HUES64 (cell line): ENCODE results near the gene CNTNAP2.
A peak's percentile ranks its signal among the peaks of the same experiment; 100 is the strongest.

Source experiments
- H3K27ac ChIP-seq: 2 replicates; pipeline ENCODE4 v1.7.0; 2013; ENCODE audit warnings: low read depth, low read length, inconsistent platforms
- H3K27me3 ChIP-seq: 2 replicates; pipeline ENCODE4 v1.6.1; 2013; ENCODE audit warnings: mild to moderate bottlenecking, low read length; ENCODE audit not compliant: insufficient read depth
- H3K36me3 ChIP-seq: 2 replicates; pipeline ENCODE4 v1.6.1; 2013; ENCODE audit warnings: mild to moderate bottlenecking, low read length; ENCODE audit not compliant: insufficient read depth
- H3K4me1 ChIP-seq: 2 replicates; pipeline ENCODE4 v1.6.1; 2013; ENCODE audit warnings: mild to moderate bottlenecking, low read length, moderate library complexity; ENCODE audit not compliant: insufficient read depth
- H3K4me3 ChIP-seq: 2 replicates; pipeline ENCODE4 v1.5.1; 2013; ENCODE audit warnings: mild to moderate bottlenecking, low read length, moderate library complexity
- H3K9ac ChIP-seq: 2 replicates; pipeline ENCODE4 v1.6.1; 2013; ENCODE audit warnings: mild to moderate bottlenecking, low read depth, low read length
- H3K9me3 ChIP-seq: 2 replicates; pipeline ENCODE4 v1.6.1; 2013; ENCODE audit warnings: low read depth, low read length; ENCODE audit not compliant: insufficient read depth
- WGBS: fragments of 150-250, 120-280 bp; methylation state at CpG from one replicate; pipeline ENCODE4 v1.1.7; 2013; ENCODE audit warnings: missing lambda C conversion rate; 5-methylcytosine and 5-hydroxymethylcytosine counted together

The CNTNAP2 gene

DNA sequence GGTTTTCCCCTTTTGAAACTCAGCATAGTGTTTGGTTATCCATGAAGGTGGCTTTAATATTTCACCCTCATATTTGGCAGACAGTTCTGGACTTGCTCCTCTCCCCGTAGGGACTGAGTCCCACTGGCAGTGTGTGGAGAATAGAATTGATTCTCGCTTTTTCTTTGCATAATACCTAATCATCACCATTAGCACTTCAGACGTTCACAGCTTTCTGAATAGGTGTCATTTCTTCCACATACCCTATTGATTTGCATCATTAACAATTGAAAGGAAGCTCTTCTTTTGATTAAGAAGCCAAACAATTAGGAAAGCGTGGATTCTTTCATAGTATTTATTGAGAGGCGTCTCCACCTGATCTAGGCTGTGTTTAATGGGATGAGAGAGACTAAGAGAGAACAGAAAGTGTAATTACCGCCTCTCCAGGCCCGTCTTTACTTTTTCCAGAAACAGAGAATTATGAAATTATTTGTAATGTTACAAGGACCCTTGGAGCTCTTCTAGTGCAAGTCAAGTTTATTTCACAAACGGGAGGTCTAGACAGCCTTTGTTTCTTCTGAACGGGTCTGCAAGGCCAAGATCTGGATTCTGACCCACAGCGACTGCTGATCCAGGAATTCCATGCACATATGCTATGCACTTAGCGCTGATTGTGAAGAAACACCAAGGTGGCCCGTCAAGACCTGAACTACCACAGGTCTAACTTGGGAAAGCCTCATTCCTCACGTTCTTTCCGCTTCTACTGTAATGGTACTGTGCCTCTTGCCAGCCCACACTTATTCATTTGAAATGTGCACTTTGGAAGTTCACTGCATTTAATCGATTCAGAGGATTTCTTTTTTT, 2224.1 kb downstream of the CNTNAP2 start:
- Histone ChIP-seq H3K4me3 (peak overlapping the region; percentile 67), H3K9me3 (no peaks in the 10 kb centered on the region), H3K4me1 (peaks cover 72% of the 10 kb centered on the region), H3K9ac (peak overlapping the region; percentile 90; the same call in 1 of the 2 replicates), H3K36me3 (peaks cover 40% of the 10 kb centered on the region; the same call in 1 of the 2 replicates), H3K27ac (peak overlapping the region; percentile 89), H3K27me3 (no peaks in the 10 kb centered on the region; the same call in 1 of the 2 replicates)
- 5% methylated on average over 12 of the region's 15 CpGs for WGBS

DNA sequence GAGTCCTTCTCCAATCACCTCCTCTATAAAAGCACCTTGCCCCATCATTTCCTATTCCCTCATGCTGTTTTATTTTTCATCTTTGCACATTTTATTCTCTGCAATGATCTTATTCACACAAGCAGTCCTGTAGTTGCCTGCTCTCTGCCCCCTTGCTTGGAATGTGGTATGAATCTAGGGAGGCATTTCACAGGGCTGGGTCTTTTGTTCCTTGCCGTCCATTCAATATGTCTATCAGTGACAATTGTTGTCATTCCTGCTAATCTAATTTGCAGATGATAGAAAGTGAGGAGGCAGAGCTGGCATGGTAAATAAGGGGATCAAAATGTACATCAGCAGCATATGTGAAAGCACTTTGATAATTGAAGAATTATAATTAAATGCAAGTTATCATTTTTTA, 2227.8 kb downstream of the CNTNAP2 start:
- H3K9ac ChIP-seq: 0 out of 2 replicates have a peak overlapping the region, but pooled peaks have one; percentile 8
- no peaks in the 10 kb centered on the region for H3K27me3 ChIP-seq
- 60% methylated on average over 1 of the region's 1 CpG for WGBS
- peaks cover 50% of the 10 kb centered on the region for H3K4me1 ChIP-seq
- peaks cover 66% of the 10 kb centered on the region; the same call in 1 of the 2 replicates for H3K36me3 ChIP-seq
- no peaks in the 10 kb centered on the region for H3K9me3 ChIP-seq
- no peak overlapping the region; the same call in 1 of the 2 replicates for H3K4me3 ChIP-seq
- H3K27ac ChIP-seq: no peak overlapping the region

DNA sequence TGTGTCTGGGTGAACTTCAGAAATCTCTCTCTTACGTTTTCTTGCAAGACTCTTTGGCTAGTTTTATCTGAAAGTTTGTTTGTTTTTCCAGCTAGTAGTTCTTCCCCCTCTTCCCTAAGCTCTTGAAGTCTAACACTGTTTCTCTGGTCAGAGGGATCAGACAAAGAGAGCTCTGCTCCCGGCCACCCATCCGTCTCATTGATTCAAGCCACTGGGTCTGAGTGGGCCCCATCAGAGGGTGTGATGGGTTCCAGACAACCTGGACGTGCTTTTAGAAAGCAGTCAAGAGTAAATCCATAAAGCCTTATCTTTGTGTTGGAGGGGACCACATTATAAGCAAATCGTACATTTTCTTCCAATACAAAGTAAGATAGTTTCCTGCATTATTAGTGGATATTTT, 2231.4 kb downstream of the CNTNAP2 start:
- Histone ChIP-seq H3K4me3 (no peak overlapping the region), H3K4me1 (peaks cover 27% of the 10 kb centered on the region), H3K9ac (no peak overlapping the region), H3K9me3 (no peaks in the 10 kb centered on the region), H3K27ac (no peak overlapping the region), H3K36me3 (peaks cover 64% of the 10 kb centered on the region), H3K27me3 (no peaks in the 10 kb centered on the region)
- WGBS: 78% methylated on average over 4 of the region's 5 CpGs

DNA sequence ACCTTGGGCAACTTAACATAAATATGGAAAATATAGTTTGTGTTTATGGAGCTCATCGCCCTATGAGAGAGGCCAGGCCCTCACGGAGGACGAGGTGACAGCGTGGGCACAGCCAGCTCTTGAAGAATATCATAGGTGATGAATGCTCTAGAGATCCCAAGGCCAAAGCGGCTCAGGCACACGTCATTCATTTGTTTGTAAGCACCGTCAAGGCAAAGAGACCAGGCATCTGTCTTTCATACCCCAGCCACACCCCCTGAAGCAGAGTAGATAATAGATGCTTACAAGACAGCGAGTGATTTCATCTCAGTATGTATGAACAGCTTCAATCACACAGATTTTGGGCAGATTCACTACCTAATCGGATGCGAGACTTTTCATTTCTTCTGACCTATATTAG, 2231.9 kb downstream of the CNTNAP2 start:
- Histone ChIP-seq H3K4me1 (peaks cover 22% of the 10 kb centered on the region; the same call in 1 of the 2 replicates), H3K27me3 (no peaks in the 10 kb centered on the region), H3K4me3 (no peak overlapping the region), H3K36me3 (peaks cover 64% of the 10 kb centered on the region), H3K27ac (no peak overlapping the region), H3K9me3 (no peaks in the 10 kb centered on the region), H3K9ac (no peak overlapping the region)
- 84% methylated on average over 10 of the region's 10 CpGs for WGBS

DNA sequence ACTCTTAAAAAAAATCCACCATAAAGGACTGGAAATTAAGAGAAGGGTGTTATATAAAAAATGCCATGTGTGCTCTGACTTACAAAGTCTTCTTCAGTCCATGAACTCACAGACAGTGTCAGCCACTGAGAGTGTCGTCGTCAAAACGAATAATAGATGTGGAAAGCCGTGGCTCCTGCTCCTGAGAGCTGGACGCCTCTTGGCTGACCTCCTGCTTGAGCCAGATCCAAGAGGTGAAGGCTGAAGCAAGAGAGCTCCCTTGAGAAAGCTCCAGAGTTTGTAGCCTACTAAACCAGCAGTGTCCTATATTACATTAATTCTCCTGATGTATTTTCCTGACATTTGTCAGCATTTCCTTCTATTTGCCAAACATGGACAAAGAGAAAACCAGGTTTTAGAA, 2239.7 kb downstream of the CNTNAP2 start:
- no peaks in the 10 kb centered on the region for H3K27me3 ChIP-seq
- WGBS: 80% methylated on average over 5 of the region's 5 CpGs
- peaks cover 57% of the 10 kb centered on the region; the same call in 1 of the 2 replicates for H3K36me3 ChIP-seq
- no peak overlapping the region for H3K4me3 ChIP-seq
- H3K27ac ChIP-seq: no peak overlapping the region
- H3K9ac ChIP-seq: no peak overlapping the region
- peaks cover 8% of the 10 kb centered on the region for H3K4me1 ChIP-seq
- H3K9me3 ChIP-seq: no peaks in the 10 kb centered on the region

DNA sequence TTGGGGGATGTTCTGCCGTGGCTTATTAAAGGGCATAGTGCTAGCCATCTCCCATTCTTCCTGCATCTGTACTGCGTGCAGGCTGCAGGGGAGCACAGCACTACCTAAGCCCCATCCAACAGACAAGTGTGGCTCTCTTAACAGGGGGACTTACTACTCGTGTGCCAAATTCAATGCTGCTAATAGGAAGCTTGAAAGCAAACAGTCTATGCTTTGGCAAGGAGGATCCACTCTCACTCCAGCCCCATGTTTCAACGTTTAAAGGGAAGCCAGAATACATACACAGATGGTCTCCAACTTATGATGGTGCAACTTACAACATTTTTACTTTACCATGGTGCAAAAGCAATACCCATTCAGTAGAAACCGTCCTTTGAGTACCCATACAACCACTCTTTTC, 2245.9 kb downstream of the CNTNAP2 start:
- Histone ChIP-seq H3K27ac (no peak overlapping the region), H3K27me3 (no peaks in the 10 kb centered on the region), H3K4me3 (no peak overlapping the region), H3K9ac (no peak overlapping the region), H3K36me3 (peaks cover 57% of the 10 kb centered on the region; the same call in 1 of the 2 replicates), H3K9me3 (no peaks in the 10 kb centered on the region), H3K4me1 (peaks cover 8% of the 10 kb centered on the region)
- 97% methylated on average over 5 of the region's 5 CpGs for WGBS

DNA sequence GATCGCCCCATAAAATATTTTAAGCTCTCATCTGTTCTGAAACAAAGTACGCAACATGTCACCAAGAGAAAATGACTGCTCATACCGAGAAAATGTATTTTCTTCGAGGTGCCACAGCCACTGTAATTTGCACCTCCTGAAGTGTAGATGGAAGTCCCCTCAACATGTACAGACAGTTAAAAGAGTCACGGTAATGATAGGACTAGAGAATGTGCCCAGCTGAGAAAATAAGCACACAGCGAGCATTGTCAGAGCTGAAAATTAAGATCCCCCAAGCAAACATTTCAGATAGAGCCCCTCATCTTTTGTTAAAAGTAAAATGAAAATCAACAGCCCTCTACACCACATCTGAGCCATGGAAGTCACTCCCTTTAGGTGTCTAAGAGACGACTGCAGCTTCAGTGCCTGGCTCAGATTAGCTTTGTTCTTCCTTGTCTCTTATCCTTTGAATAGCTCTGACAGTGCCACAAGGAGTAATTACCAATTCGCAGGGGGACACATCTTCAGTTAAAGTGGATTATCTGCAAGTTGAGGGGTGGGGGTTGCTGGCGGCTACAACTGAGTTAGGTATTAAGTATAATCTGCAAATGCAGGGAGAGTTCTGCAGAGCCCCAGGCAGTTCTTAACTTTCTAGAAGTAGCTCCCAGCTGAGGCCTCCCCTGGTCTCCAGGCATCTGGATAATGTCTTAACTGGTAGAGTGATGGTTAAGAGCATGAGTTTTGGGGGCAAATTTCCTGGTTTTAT, 2251.3 kb downstream of the CNTNAP2 start:
- H3K4me1 ChIP-seq: no peaks in the 10 kb centered on the region
- H3K9ac ChIP-seq: no peak overlapping the region
- no peaks in the 10 kb centered on the region for H3K27me3 ChIP-seq
- H3K36me3 ChIP-seq: peaks cover 64% of the 10 kb centered on the region; the same call in 1 of the 2 replicates
- H3K4me3 ChIP-seq: no peak overlapping the region
- WGBS: 85% methylated on average over 9 of the region's 9 CpGs
- H3K27ac ChIP-seq: no peak overlapping the region
- H3K9me3 ChIP-seq: no peaks in the 10 kb centered on the region

DNA sequence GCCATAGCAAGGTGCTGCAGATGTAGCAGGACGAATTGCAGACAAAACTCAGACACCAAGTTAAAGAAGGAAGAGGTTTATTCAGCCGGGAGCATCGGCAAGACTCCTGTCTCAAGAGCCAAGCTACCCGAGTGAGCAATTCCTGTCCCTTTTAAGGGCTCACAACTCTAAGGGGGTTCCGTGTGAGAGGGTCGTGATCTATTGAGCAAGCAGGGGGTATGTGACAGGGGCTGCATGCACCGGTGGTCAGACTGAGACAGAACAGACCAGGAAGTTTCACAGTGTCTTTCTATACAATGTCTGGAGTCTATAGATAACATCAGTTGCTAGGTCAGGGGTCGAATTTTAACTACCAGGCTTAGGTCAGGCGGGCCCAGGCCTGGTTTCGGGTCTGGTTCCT, 2252.0 kb downstream of the CNTNAP2 start:
- H3K4me3 ChIP-seq: no peak overlapping the region
- H3K9ac ChIP-seq: no peak overlapping the region
- 84% methylated on average over 10 of the region's 10 CpGs for WGBS
- no peaks in the 10 kb centered on the region for H3K27me3 ChIP-seq
- H3K4me1 ChIP-seq: no peaks in the 10 kb centered on the region
- peaks cover 64% of the 10 kb centered on the region; the same call in 1 of the 2 replicates for H3K36me3 ChIP-seq
- H3K9me3 ChIP-seq: no peaks in the 10 kb centered on the region
- H3K27ac ChIP-seq: no peak overlapping the region

DNA sequence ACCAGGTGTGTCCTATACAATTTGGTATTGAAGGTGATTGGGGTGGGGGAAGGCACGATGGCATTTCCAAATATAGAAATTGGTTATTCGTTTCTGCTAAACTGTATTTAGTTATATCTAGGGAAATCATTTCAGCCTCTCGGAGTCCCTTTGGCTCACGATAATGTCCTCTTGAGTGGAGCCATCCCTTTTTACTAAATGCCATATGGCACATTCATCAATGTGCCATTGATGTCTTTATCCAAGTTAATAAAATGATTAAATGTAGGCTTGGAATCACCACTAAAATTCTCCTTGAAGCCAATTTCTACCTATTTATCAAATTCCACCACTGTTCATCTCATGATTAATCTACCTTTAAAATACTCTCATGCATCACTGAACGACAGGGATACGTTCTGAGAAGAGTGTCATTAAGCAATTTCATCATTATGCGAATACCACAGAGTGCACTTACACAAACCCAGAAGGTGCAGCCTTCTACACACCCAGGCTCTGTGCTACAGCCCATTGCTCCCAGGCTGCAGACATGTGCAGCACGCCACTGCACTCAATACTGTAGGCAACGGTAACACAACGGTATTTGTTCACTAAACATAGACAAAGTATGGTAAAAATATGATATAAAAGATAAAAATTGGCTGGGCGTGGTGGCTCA, 2254.8 kb downstream of the CNTNAP2 start:
- H3K4me3 ChIP-seq: no peak overlapping the region
- WGBS: 88% methylated on average over 10 of the region's 11 CpGs
- peaks cover 4% of the 10 kb centered on the region; the same call in 1 of the 2 replicates for H3K4me1 ChIP-seq
- H3K9me3 ChIP-seq: no peaks in the 10 kb centered on the region
- no peak overlapping the region for H3K27ac ChIP-seq
- no peaks in the 10 kb centered on the region for H3K27me3 ChIP-seq
- no peak overlapping the region for H3K9ac ChIP-seq
- H3K36me3 ChIP-seq: peaks cover 58% of the 10 kb centered on the region; the same call in 1 of the 2 replicates

DNA sequence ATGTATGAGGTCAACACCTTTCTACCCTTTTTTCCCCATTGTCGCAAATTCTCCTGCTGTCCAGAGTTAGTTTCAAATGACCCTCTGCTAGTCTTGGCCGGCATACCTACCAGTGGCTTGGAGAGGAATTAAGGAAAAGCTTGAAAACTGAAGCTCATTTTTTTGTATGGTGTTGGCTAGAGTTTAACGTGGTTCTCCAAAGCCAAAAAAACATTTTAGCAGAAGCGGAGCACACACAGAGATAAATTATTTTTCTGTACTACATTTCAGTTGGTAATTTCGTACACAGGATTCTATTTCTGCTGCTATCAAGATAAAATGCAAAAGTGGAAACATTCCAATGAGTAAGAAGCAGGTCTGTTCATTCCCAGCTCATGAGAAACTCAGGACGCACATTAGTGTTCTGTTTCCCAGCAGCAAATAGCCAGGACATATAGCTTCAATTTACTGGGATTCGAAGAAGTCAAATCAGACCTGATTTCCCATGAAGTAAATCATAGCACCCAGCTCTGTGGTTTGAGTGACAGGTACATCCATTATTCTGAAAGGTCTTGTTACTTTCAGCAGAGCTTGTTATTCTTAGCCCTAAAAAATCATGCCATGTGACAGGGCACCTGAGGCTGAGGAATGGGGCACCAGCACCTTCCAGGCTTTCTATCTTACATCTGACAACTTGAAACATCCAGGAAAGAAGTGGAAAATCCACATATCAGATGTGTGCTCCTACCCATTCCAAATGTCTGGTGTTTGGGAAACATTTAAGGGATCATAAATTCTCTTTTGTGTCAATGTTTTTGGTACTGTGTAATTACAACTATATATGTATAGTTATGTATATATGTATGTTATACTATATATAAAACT, 2258.0 kb downstream of the CNTNAP2 start:
- Histone ChIP-seq H3K9me3 (no peaks in the 10 kb centered on the region), H3K36me3 (peaks cover 32% of the 10 kb centered on the region; the same call in 1 of the 2 replicates), H3K4me3 (no peak overlapping the region), H3K9ac (no peak overlapping the region), H3K27me3 (no peaks in the 10 kb centered on the region), H3K4me1 (peaks cover 6% of the 10 kb centered on the region; the same call in 1 of the 2 replicates), H3K27ac (no peak overlapping the region; the same call in 1 of the 2 replicates)
- WGBS: 95% methylated on average over 7 of the region's 7 CpGs
